Midbrain (tissue), 1 donor: ENCODE data around the gene HOXD11.

Source experiments
- DNase-seq: peaks from one replicate; lab custom pipeline; 2025; lab: John Stamatoyannopoulos, UW

Gene HOXD11

DNA sequence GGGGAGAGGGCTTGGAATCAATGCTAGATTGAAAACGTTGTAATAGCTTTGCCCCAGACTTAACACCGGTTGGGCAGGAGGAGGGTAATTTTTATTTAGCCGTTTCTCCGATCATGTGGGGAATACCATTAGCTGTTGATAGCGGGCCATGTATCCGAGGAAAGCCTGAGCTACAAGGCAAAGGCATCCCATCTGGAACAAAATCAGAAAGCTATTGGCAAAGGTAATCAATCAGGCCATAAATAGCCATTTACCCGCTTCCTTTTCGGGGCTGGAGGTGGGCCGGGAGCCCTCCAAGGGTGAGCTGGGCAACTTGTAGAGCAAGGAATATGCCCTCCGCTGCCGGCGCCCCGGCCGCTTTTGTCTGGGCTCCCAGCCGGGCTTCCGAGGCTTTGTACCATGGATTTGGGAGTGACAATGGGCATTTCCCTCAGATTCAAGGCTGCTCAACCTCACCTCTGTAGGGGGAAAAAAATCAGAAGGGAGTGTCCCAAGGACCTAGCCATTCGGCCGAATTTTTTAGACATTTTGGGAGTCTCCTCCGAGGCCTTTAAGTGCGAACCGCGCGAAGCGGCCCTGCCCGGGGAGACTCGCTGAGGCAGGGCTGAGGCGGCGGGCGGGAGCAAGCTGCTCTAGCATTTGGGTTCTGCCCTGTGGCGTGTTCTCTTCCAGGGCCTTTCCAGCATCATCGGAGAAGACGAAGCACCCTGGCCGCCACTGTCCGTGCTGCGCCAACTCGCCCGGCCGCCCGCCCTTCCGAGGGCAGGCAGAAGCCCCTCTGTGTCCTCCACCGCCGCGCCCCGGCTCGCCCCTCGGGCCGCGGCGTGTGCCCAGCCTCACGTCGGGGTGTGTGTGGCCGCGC lies 14.3 kb downstream of the HOXD11 start:
- no peak for DNase-seq

DNA sequence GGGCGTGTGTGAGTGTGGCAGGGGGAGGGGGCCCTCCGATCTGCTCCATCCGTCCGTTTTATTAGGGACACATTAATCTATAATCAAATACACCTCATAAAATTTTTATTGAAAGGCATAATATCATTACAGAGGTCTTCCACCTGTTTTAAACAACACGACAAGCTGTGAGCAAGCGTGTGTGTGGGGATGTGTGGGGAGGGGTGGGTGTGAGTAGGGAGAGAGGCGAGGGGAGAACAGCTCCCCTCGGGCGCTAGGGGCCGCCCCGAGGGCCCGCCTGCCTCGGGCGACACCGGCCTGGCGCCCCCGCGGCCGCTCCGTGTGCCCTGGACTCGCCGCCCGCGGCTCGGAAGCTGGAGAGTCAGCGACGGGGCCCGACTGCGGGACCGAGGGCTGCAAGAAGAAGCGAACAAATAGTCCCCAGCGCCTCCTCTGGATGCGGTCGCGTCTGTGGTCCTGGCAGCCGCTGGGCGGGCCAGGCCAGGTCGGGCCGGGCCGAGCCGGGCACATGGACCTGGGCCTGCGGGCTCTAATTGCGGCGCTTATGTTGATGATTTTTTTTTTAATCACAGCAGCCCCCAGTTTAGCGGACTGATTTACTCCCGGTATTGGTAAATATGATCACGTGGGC lies 15.1 kb downstream of the HOXD11 start:
- DNase-seq: no peak

DNA sequence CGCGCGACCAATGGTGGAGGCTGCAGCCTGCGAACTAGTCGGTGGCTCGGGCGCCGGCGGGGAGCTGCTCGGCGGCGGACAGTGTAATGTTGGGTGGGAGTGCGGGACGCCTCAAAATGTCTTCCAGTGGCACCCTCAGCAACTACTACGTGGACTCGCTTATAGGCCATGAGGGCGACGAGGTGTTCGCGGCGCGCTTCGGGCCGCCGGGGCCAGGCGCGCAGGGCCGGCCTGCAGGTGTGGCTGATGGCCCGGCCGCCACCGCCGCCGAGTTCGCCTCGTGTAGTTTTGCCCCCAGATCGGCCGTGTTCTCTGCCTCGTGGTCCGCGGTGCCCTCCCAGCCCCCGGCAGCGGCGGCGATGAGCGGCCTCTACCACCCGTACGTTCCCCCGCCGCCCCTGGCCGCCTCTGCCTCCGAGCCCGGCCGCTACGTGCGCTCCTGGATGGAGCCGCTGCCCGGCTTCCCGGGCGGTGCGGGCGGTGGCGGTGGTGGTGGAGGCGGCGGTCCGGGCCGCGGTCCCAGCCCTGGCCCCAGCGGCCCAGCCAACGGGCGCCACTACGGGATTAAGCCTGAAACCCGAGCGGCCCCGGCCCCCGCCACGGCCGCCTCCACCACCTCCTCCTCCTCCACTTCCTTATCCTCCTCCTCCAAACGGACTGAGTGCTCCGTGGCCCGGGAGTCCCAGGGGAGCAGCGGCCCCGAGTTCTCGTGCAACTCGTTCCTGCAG lies 15.8 kb downstream of the HOXD11 start, which contains the start of gene HOXD9:
Gene HOXD9, plus strand, starts transcription at position 37 of the 728 bp plus-strand sequence. Its CDS starts 50 bp downstream, at position 87.
- no peak for DNase-seq

DNA sequence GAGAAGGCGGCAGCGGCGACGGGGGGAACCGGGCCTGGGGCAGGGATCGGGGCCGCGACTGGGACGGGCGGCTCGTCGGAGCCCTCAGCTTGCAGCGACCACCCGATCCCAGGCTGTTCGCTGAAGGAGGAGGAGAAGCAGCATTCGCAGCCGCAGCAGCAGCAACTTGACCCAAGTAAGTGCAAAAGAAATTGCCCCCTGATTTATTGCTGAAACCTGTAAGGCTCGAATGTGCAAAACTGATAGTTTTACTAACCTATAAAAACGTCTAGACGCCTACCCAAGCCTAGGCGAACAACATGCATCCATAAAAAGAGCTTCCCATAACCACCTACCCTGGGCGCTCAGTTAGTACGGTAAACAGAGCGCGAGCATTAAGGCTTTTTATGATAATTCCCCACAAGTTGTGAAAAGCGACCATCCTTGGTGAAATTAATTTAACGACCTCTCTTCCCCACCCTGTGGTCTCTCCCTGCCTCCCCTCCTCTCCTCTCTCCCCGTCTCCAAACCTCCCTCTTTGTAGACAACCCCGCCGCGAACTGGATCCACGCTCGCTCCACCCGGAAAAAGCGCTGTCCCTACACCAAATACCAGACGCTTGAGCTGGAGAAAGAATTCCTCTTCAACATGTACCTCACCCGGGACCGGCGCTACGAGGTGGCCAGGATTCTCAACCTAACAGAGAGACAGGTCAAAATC lies 16.5 kb downstream of the HOXD11 start:
- DNase-seq: no peak

DNA sequence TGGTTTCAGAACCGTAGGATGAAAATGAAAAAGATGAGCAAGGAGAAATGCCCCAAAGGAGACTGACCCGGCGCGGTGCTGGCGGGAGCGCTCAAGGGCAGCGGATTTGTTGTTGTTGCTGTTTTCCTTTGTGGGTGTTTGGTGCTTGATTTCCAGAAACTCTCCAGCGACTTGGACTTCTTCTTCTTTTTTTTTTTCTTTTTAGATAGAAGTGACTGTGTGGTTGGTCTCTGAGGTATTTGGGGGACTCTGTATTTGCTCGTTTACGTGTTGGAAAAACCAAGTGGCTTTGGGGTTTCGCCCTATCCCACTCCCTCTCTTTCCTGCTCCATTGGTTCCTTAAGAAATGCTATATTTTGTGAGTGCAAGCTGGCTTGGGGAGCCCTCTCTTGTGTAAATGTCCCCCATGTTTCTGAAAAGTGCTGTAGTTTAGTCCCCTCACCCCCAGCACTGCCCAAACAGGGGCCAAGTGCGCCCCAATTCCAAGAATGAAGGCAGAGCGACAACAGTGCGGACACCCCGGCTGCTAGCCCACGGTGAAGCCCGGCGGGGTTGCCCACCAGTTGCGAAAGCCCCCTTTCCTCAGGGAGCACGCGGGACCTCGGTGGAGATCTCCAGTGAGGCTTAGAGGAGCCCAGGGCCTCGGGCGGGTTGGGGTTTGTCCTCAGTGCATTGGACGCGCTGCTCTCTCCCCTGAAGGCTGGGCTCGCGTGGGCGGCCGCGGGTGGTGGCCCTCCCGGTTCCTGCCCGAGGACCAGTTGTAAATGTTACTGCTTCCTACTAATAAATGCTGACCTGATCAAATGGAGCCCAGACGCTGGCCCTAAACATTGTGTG lies 17.2 kb downstream of the HOXD11 start:
- no peak for DNase-seq

DNA sequence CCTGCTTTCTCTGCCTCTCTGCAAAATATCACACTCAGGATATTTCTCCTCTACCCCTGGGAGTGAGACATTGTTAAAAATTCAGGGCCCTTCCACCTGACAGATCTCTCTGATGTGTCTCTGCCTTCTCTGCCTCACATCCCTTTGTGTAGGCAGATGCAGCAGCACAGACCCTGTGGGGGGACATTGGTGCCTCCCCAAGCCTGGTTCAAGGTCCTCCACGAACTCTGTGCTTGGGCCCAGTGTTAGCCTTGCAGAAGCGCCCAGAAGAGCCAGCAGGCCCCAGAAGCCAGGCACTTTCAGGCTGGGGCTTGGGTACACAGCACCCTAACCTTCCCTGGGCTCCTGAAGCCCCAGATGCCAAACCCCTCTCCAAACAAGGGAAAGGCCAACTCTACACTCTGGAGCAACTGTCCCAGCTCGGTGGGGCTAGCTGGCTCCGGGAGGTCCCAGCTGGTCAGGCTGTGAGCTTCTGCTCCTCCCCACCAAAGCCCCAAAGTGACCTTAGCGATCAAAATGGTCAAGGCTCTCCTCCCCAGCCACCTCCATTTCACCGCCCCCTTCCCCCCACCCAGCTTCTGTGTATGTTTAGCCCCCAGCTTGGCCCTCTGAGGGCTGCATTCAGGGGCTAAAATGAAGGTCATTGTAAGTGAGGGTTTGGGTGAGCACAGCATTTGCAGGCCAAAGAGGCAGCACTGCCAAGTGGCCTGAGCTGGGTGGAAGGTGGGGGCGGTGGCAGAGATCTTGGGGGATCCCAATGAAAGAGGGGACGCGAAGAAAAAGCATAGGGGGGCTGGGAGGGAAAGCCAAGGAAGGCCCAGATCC lies 18.1 kb downstream of the HOXD11 start:
- DNase-seq: no peak

DNA sequence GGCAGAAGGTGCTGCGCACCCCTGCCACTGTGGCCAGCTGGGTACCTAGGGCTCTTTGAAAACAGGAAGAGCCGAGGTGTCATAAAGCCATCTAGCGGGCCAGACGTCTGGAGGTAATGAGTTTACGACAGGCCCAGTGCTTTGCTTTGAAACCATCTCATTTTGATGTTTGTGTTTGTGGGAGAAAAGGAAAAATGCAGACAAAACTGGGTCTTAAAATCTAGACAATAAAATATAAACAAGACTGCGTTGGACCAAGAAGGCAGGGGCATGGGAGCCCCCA lies 18.6 kb downstream of the HOXD11 start:
- no peak for DNase-seq

DNA sequence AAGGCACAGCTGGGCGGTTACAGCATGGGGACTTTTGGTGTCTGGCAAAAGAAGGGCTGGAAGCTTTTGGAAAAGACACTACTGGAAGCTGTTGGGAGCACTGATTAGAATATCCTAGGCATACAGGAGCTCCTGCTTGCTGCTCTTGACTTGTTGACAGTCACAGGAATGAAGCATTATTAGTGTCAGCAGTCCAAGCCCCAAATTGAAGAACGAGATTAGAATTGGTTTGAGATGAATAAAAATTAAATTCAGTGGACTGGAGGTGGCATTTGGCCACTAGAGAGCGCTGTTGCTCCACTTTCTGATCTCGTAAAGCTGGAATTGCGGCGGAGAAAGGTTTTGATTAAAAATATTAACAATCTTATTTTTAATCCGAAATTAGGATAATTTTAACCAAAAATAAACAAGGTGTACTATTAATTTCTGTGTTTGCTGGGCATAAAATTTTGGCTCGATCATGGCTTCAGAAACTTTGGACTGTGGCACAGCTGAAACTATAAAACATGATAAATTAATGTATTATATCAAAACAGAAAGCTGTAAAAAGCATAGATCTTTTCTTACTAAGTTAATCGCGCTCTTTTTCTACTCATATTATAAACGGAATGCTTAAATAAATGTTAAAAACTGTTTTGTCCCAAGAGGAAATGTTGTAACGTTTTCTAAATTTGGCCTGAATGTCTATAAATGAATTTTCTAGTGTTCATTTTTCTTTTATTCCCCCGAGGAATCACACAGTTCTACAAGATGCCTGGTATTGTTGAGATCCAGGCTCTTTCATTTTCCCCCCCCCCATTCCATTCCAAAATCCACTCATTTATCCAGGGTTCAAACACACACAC lies 20.1 kb downstream of the HOXD11 start:
- DNase-seq: peak; percentile 71

DNA sequence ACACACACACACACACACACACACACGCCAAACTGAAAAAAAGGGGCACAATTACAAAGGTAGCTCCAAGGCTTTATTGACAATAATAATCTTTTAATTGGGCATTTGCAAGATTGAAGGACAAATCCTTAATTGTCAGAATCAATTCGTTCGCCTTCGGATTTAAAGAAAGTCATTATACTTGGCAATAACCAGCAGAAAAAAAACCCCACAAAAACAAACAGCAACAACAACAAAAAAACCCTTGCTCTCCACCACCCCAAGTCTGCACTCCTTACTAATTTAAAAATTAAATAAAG lies 20.6 kb downstream of the HOXD11 start:
- no peak for DNase-seq

DNA sequence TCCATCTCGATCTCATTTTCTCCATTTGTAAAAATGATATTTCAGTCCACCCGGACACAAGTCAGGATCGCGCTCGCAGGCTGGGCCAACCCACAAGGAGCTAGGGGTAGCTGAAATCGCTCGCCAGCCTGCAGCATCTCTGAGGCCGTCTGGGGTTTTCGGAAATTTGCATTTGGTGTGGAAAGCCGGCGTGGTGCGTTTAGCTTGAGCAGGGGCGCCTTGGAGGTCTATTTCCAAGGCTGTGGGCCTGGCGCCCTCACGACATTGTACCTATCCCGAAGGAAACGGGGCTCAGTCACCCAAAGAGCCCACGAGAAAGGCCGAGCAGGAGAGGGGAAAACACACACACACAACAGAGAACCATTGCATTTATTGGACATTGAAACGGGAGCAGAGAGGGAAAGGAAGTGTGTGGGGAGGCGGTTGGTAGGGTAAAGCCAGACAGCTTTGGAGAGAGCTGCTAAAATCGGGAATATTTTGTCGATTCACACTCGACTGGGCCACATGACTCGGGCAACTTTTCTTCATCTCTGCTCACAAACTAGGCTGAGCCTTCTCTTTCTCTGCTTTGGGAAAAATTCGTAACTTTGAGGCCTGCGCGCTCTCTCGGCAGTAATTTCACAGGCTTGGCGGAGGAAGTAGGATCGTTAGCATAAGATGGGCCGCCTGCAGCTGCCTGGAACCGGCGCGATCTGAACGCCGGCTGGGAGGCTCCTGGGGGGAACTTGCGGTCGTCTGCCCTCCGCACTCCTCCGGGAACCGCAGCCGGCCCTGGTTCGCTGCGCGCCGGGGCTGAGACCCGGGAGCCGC lies 21.3 kb downstream of the HOXD11 start:
- DNase-seq: no peak

DNA sequence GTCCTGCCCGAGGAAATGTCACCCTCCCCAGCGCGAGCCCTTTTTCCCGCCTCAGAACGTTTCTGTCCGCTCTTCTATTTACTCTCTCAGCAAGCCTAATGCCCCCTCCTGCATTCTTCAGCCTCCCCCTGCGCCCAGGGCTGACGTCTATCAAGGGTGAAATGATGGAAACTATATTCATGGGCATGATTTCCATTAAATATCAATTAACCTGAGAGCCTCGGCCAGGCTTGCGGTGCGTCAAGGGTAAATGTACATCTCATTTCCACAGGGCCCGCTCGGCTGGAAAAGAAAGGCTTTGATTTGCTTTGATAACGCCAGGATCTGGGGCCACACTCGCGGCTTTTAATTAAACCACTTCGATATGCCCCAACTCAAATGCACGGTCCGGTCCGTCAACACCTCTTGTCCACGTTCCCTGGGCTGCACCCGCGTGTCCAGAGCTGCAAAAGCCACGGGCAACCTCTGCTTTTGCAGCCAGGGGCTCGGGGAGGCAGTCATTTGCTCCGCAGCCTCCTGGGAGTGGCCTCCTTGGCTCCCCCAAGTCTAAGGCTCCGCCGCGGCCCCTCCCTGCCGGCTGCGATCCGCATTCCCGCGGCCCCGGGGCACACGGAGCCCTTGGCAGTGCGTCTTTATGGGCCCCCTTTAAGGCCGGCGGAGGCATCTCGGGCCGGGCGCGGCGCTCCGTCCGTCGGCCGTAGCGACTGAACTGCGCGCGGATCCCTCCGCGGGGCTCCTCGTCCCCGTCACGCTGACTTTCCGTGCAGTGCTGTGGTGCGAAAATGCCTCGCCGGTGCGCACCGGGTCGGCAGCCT lies 22.1 kb downstream of the HOXD11 start, which contains the start of gene HOXD8:
Gene HOXD8, plus strand, starts transcription at position 724 of the 815 bp plus-strand sequence. CDS start 662 bp downstream, outside the sequence.
- DNase-seq: no peak

DNA sequence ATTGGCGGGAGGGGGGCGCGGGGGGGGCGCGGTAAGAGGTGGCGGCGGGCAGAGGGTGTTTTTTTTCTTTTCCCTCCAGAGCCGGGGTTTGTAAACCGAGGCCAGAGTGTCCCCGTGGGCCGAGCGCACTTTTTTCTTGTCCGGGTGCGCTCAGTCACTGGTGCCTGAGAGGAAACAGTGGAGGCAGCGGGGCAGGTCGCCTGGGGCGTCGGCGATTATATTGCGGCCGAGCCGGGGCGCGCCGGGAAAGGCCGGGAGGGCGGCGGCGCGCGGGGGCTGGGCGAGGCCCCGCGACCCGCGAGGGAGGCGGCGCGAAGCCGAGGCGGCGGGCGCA lies 22.7 kb downstream of the HOXD11 start:
- DNase-seq: no peak

DNA sequence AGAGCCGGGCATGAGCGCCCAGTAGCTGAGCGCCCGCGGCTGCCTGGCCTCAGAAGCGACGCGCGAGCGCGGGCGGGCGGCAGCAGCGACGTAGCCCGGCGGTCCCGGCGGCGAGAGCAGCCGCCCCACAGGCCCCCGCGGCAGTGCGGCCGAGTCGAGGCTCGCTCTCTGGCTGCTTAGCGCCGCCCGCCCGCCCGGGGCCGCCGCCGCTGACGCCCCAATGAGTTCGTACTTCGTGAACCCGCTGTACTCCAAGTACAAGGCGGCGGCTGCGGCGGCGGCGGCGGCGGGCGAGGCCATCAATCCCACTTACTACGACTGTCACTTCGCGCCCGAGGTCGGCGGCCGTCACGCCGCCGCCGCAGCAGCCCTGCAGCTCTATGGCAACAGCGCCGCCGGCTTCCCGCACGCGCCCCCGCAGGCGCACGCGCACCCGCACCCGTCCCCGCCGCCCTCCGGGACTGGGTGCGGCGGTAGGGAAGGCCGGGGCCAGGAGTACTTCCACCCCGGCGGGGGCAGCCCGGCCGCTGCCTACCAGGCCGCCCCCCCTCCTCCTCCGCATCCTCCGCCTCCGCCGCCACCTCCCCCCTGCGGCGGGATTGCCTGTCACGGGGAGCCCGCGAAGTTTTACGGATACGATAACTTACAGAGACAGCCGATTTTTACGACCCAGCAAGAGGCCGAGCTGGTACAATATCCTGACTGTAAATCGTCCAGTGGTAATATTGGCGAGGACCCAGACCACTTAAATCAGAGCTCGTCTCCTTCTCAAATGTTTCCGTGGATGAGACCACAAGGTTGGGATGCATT lies 23.3 kb downstream of the HOXD11 start:
- no peak for DNase-seq

DNA sequence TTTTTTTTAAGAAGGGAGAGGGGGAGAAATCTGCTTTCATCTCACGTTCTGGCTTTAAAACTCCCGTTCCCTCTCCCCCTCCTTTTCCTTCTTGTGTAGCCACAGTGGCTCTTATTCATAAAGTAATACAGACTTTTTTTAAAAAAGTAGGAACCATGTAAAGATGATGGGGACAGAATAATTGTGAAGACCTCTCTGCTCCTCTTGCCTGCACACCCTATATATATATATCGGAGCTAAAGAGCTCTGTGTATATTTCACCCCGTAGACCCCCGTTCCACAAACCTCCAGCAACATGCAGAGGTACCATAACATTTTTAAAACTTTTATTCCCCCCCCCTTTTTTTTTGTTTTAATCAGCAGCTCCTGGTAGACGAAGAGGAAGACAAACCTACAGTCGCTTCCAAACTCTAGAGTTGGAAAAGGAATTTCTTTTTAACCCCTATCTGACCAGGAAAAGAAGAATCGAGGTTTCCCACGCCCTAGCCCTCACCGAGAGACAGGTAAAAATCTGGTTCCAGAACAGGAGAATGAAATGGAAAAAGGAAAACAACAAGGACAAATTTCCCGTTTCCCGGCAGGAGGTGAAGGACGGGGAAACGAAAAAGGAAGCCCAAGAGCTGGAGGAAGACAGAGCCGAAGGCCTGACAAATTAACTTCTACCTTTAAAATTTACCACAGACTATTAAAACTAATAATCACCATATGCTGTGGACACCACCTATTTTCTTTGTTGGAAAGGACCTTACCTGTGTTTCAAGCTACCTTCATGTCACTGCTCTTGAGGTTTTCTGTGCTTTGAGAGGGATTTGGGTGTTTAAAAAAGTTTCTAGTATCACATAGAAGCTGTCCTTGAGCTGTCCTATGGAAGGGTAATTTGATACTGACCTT lies 24.1 kb downstream of the HOXD11 start:
- DNase-seq: no peak

DNA sequence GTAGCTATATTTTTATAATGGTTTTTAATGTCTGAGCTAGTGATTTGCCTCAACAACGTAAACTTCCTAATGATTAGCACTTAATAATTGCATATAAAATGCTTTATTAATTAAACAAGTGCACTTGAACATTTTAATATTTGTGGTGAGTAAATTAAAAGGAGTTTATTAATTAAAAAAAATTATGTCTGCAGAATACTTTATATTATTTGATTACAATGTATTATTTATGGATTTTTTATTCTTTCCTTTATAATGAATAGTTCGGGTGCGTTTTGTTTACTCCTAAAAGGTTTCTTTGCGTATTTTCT lies 24.7 kb downstream of the HOXD11 start:
- no peak for DNase-seq
